Astrocyte (in vitro differentiated cells and primary cell): ENCODE data around the gene INSRR.

ENCODE experiments used
- EZH2 ChIP-seq: IDR thresholded peaks from 2 replicates; pipeline ENCODE4 v1.6.1; 2012; ENCODE audit warnings: mild to moderate bottlenecking, low read length, inconsistent platforms; ENCODE audit not compliant: insufficient read depth
- TF ChIP-seq, protein P1 (sequence below): IDR thresholded peaks from 2 replicates; pipeline ENCODE4 v1.5.1; 2011; ENCODE audit warnings: low read depth, mild to moderate bottlenecking, inconsistent platforms, low read length, moderate library complexity; ENCODE audit not compliant: insufficient read depth

GRCh38 chr1:156822680-156823079, 36.2 kb downstream of the INSRR start:
- TF ChIP-seq, protein P1, sequence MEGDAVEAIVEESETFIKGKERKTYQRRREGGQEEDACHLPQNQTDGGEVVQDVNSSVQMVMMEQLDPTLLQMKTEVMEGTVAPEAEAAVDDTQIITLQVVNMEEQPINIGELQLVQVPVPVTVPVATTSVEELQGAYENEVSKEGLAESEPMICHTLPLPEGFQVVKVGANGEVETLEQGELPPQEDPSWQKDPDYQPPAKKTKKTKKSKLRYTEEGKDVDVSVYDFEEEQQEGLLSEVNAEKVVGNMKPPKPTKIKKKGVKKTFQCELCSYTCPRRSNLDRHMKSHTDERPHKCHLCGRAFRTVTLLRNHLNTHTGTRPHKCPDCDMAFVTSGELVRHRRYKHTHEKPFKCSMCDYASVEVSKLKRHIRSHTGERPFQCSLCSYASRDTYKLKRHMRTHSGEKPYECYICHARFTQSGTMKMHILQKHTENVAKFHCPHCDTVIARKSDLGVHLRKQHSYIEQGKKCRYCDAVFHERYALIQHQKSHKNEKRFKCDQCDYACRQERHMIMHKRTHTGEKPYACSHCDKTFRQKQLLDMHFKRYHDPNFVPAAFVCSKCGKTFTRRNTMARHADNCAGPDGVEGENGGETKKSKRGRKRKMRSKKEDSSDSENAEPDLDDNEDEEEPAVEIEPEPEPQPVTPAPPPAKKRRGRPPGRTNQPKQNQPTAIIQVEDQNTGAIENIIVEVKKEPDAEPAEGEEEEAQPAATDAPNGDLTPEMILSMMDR: no peak
- TF ChIP-seq EZH2: no peak
